ENCODE results near the gene QRICH1.

QRICH1 gene

GRCh38 chr3:49076646-49077045 is 17.2 kb downstream of the QRICH1 start:
- Histone ChIP-seq H3K36me3 (peaks cover 80 to 99% (median 96%) of the 10 kb centered on the region in 11 experiments), H3K4me1 (no peaks in the 10 kb centered on the region), H4K20me1 (peaks cover 83 to 100% (median 97%) of the 10 kb centered on the region in 11 experiments; a peak in 21 of 22 replicates), H3K9ac (no peak overlapping the region), H3K4me2 (no peak overlapping the region), H3K27me3 (no peaks in the 10 kb centered on the region), H3K9me3 (replicated peaks in 1 of 11) (no peaks in the 10 kb centered on the region), H3K4me3 (no peak overlapping the region), H3K27ac (no peak overlapping the region)
- TF ChIP-seq Cebpa-rat (IDR thresholded peaks at IDR 0.05), result no peak

- no peaks in the 10 kb centered on the region for H3K9me3 ChIP-seq (replicated peaks in 1 of 11)
- peaks cover 82 to 100% (median 97%) of the 10 kb centered on the region in 11 experiments; a peak in 21 of 22 replicates for H4K20me1 ChIP-seq
- no peak overlapping the region for H3K4me3 ChIP-seq
- H3K27ac ChIP-seq, result no peak overlapping the region
- H3K36me3 ChIP-seq, result peaks cover 85 to 100% (median 96%) of the 10 kb centered on the region in 11 experiments
- H3K27me3 ChIP-seq, result no peaks in the 10 kb centered on the region
- H3K4me2 ChIP-seq, result no peak overlapping the region
- H3K4me1 ChIP-seq, result no peaks in the 10 kb centered on the region
- TF ChIP-seq Cebpa-rat (IDR thresholded peaks at IDR 0.05), result no peak
- H3K9ac ChIP-seq, result no peak overlapping the region
These were observed 17.8 kb downstream of the QRICH1 start for GRCh38 chr3:49076116-49076515.

GRCh38 chr3:49058011-49058410 is 35.9 kb downstream of the QRICH1 start:
- H3K4me1 ChIP-seq, result peaks cover 0 to 9% (median 0%) of the 10 kb centered on the region in 10 experiments; a peak in 4 of 20 replicates
- H3K4me2 ChIP-seq, result peak overlapping the region in 2 of 11 experiments; percentile 3 to 12; a peak in 2 of 22 replicates
- H3K9ac ChIP-seq, result no peak overlapping the region
- no peak overlapping the region for H3K4me3 ChIP-seq
- peaks cover 29 to 96% (median 72%) of the 10 kb centered on the region in 11 experiments; a peak in 21 of 22 replicates for H4K20me1 ChIP-seq
- no peak overlapping the region for H3K27ac ChIP-seq
- H3K36me3 ChIP-seq, result peaks cover 94 to 100% (median 99%) of the 10 kb centered on the region in 11 experiments
- no peaks in the 10 kb centered on the region for H3K9me3 ChIP-seq (replicated peaks in 1 of 11)
- H3K27me3 ChIP-seq, result no peaks in the 10 kb centered on the region
- TF ChIP-seq Cebpa-rat (IDR thresholded peaks at IDR 0.05), result no peak

GRCh38 chr3:49057268-49057667 is 36.6 kb downstream of the QRICH1 start:
- Histone ChIP-seq H3K27me3 (no peaks in the 10 kb centered on the region), H3K4me3 (no peak overlapping the region), H3K4me2 (no peak overlapping the region), H3K9ac (no peak overlapping the region), H3K27ac (no peak overlapping the region), H4K20me1 (peaks cover 28 to 97% (median 72%) of the 10 kb centered on the region in 11 experiments; a peak in 21 of 22 replicates), H3K36me3 (peaks cover 94 to 100% (median 99%) of the 10 kb centered on the region in 11 experiments), H3K4me1 (peaks cover 0 to 9% (median 0%) of the 10 kb centered on the region in 10 experiments; a peak in 4 of 20 replicates), H3K9me3 (replicated peaks in 1 of 11) (no peaks in the 10 kb centered on the region)
- no peak for TF ChIP-seq Cebpa-rat (IDR thresholded peaks at IDR 0.05)

- no peak overlapping the region for H3K4me2 ChIP-seq
- TF ChIP-seq Cebpa-rat (IDR thresholded peaks at IDR 0.05), result no peak
- no peak overlapping the region for H3K27ac ChIP-seq
These were observed 39.5 kb downstream of the QRICH1 start for GRCh38 chr3:49054344-49054862.

GRCh38 chr3:49053543-49053942 is 40.3 kb downstream of the QRICH1 start:
- Histone ChIP-seq H4K20me1 (peaks cover 31 to 97% (median 78%) of the 10 kb centered on the region in 11 experiments; a peak in 20 of 22 replicates), H3K4me1 (peaks cover 0 to 8% (median 0%) of the 10 kb centered on the region in 10 experiments; a peak in 4 of 20 replicates), H3K9ac (no peak overlapping the region), H3K9me3 (replicated peaks in 1 of 11) (no peaks in the 10 kb centered on the region), H3K4me3 (no peak overlapping the region), H3K36me3 (peaks cover 88 to 100% (median 97%) of the 10 kb centered on the region in 11 experiments), H3K27me3 (no peaks in the 10 kb centered on the region), H3K27ac (no peak overlapping the region), H3K4me2 (no peak overlapping the region)
- no peak for TF ChIP-seq Cebpa-rat (IDR thresholded peaks at IDR 0.05)

More at GRCh38 chr3:49054344-49054862, 39.5 kb downstream of the QRICH1 start:
- Histone ChIP-seq H4K20me1 (peaks cover 31 to 97% (median 75%) of the 10 kb centered on the region in 11 experiments; a peak in 20 of 22 replicates), H3K27me3 (no peaks in the 10 kb centered on the region), H3K4me3 (no peak overlapping the region), H3K9me3 (replicated peaks in 1 of 11) (no peaks in the 10 kb centered on the region), H3K4me1 (peaks cover 0 to 9% (median 0%) of the 10 kb centered on the region in 10 experiments; a peak in 4 of 20 replicates), H3K9ac (no peak overlapping the region), H3K36me3 (peaks cover 93 to 100% (median 97%) of the 10 kb centered on the region in 11 experiments)

GRCh38 chr3:49035281-49035680 is 58.6 kb downstream of the QRICH1 start:
- no peaks in the 10 kb centered on the region for H3K27me3 ChIP-seq
- no peak for TF ChIP-seq Cebpa-rat (IDR thresholded peaks at IDR 0.05)

GRCh38 chr3:49034650-49035049 is 59.2 kb downstream of the QRICH1 start:
- Histone ChIP-seq H4K20me1 (peaks cover 0 to 54% (median 5%) of the 10 kb centered on the region in 11 experiments; a peak in 12 of 22 replicates), H3K4me3 (no peak overlapping the region), H3K4me1 (peaks cover 0 to 23% (median 8%) of the 10 kb centered on the region in 10 experiments; a peak in 12 of 20 replicates), H3K4me2 (peak overlapping the region in 1 of 11 experiments; percentile 57; a peak in 3 of 22 replicates), H3K27ac (peak overlapping the region in 1 of 11 experiments; percentile 1; a peak in 1 of 22 replicates), H3K36me3 (peaks cover 83 to 100% (median 100%) of the 10 kb centered on the region in 11 experiments), H3K9ac (peak overlapping the region in 3 of 11 experiments; percentile 7 to 25 (median 17); a peak in 1 of 22 replicates), H3K9me3 (replicated peaks in 1 of 11) (no peaks in the 10 kb centered on the region), H3K27me3 (no peaks in the 10 kb centered on the region)
- no peak for TF ChIP-seq Cebpa-rat (IDR thresholded peaks at IDR 0.05)

More at GRCh38 chr3:49035281-49035680, 58.6 kb downstream of the QRICH1 start:
- Histone ChIP-seq H3K9me3 (replicated peaks in 1 of 11) (no peaks in the 10 kb centered on the region), H3K9ac (peak overlapping the region in 4 of 11 experiments; percentile 7 to 23 (median 14); a peak in 3 of 22 replicates), H3K4me3 (no peak overlapping the region), H3K27ac (peak overlapping the region in 3 of 11 experiments; percentile 1 to 34 (median 2); a peak in 2 of 22 replicates), H3K4me2 (peak overlapping the region in 4 of 11 experiments; percentile 28 to 70 (median 54); a peak in 6 of 22 replicates), H3K36me3 (peaks cover 84 to 100% (median 100%) of the 10 kb centered on the region in 11 experiments), H4K20me1 (peaks cover 0 to 54% (median 5%) of the 10 kb centered on the region in 11 experiments; a peak in 13 of 22 replicates), H3K4me1 (peaks cover 0 to 23% (median 8%) of the 10 kb centered on the region in 10 experiments; a peak in 11 of 20 replicates)

- no peak for TF ChIP-seq Cebpa-rat (IDR thresholded peaks at IDR 0.05)
- no peak overlapping the region for H3K4me2 ChIP-seq
- peak overlapping the region in 2 of 11 experiments; percentile 14 to 21; a peak in 4 of 22 replicates for H3K9ac ChIP-seq
- H3K36me3 ChIP-seq, result peaks cover 67 to 89% (median 84%) of the 10 kb centered on the region in 11 experiments
- no peaks in the 10 kb centered on the region for H3K9me3 ChIP-seq (replicated peaks in 1 of 11)
- no peak overlapping the region for H3K4me3 ChIP-seq
- no peaks in the 10 kb centered on the region for H3K27me3 ChIP-seq
- peaks cover 13 to 35% (median 21%) of the 10 kb centered on the region in 10 experiments for H3K4me1 ChIP-seq
- peaks cover 0 to 58% (median 8%) of the 10 kb centered on the region in 11 experiments; a peak in 12 of 22 replicates for H4K20me1 ChIP-seq
- H3K27ac ChIP-seq, result no peak overlapping the region
These were observed 61.1 kb downstream of the QRICH1 start for GRCh38 chr3:49032646-49033304.
